Inferior parietal cortex (tissue), 1 donor: Measurements from ENCODE around the gene IL13RA2.
A peak's percentile ranks its signal among the peaks of the same experiment; 100 is the strongest.

ENCODE experiments used
- DNase-seq: peaks from one replicate; pipeline ENCODE4 v3.0.0-alpha.2; 2016; ENCODE audit errors: extremely low spot score

IL13RA2 gene

GRCh38 chrX:115017455-115017854 lies at the start of gene IL13RA2:
Gene IL13RA2 (minus strand): TSS chrX:115017616. CDS start chrX:115017269, 347 bp downstream.
- DNase-seq: peak; percentile 3

- no peak for DNase-seq
Measured at GRCh38 chrX:115065304-115065703, 47.9 kb upstream of the IL13RA2 start.

- DNase-seq: no peak
Measured at GRCh38 chrX:115060013-115060412, 42.6 kb upstream of the IL13RA2 start.

GRCh38 chrX:115058276-115058675 lies 40.9 kb upstream of the IL13RA2 start:
- no peak for DNase-seq

- no peak for DNase-seq
Measured at GRCh38 chrX:115054876-115055275, 37.5 kb upstream of the IL13RA2 start.

GRCh38 chrX:115053223-115053622 lies 35.8 kb upstream of the IL13RA2 start:
- DNase-seq: no peak

GRCh38 chrX:115047715-115048114 lies 30.3 kb upstream of the IL13RA2 start:
- no peak for DNase-seq

GRCh38 chrX:115047181-115047580 lies 29.8 kb upstream of the IL13RA2 start:
- DNase-seq: no peak

GRCh38 chrX:115040417-115040816 lies 23.0 kb upstream of the IL13RA2 start:
- DNase-seq: no peak

GRCh38 chrX:115038406-115038805 lies 21.0 kb upstream of the IL13RA2 start:
- no peak for DNase-seq

GRCh38 chrX:115036029-115036428 lies 18.6 kb upstream of the IL13RA2 start:
- no peak for DNase-seq

- DNase-seq: no peak
Measured at GRCh38 chrX:115031989-115032388, 14.6 kb upstream of the IL13RA2 start.

- DNase-seq: no peak
Measured at GRCh38 chrX:115030625-115031024, 13.2 kb upstream of the IL13RA2 start.

GRCh38 chrX:115029869-115030570 lies 12.6 kb upstream of the IL13RA2 start:
- no peak for DNase-seq

- no peak for DNase-seq
Measured at GRCh38 chrX:115029440-115029839, 12.0 kb upstream of the IL13RA2 start.

- no peak for DNase-seq
Measured at GRCh38 chrX:115023811-115024210, 6.4 kb upstream of the IL13RA2 start.

GRCh38 chrX:115023139-115023538 lies 5.7 kb upstream of the IL13RA2 start:
- no peak for DNase-seq

- no peak for DNase-seq
Measured at GRCh38 chrX:115021121-115021520, 3.7 kb upstream of the IL13RA2 start.

- DNase-seq: no peak
Measured at GRCh38 chrX:115018944-115019343, 1.5 kb upstream of the IL13RA2 start.

- DNase-seq: no peak
Measured at GRCh38 chrX:115018040-115018647, 728 bp upstream of the IL13RA2 start.

GRCh38 chrX:115013705-115014104 lies 3.7 kb downstream of the IL13RA2 start:
- DNase-seq: no peak

GRCh38 chrX:115011428-115011827 lies 6.0 kb downstream of the IL13RA2 start:
- no peak for DNase-seq

GRCh38 chrX:114999906-115000305 lies 17.5 kb downstream of the IL13RA2 start:
- DNase-seq: no peak

- DNase-seq: no peak
Measured at GRCh38 chrX:114997779-114998178, 19.6 kb downstream of the IL13RA2 start.
